D721Med (cell line): ENCODE results near the gene MARCHF3.
"Not testable (repeated sequence)": the region's sequence is repeated elsewhere in the genome, so short reads cannot be mapped to it uniquely, and the experiment has no call there.

Source experiments
- DNase-seq: peaks from one replicate; pipeline ENCODE4 v3.0.0; 2011; ENCODE audit warnings: low spot score; ENCODE audit not compliant: insufficient read length
- FAIRE-seq: peaks from 2 replicates; lab custom pipeline; 2011; peaks lifted over from hg19 to GRCh38; lab: Jason Lieb, UNC
- CTCF ChIP-seq: IDR thresholded peaks from 2 replicates; pipeline ENCODE4 v1.5.1; 2012; ENCODE audit warnings: mild to moderate bottlenecking, control low read depth; ENCODE audit not compliant: insufficient read depth; ENCODE audit errors: missing control alignments

Gene MARCHF3

GRCh38 chr5:126954981-126955380, 75.4 kb downstream of the MARCHF3 start:
- no peak for DNase-seq
- no peak for FAIRE-seq
- no peak for TF ChIP-seq CTCF

DNA sequence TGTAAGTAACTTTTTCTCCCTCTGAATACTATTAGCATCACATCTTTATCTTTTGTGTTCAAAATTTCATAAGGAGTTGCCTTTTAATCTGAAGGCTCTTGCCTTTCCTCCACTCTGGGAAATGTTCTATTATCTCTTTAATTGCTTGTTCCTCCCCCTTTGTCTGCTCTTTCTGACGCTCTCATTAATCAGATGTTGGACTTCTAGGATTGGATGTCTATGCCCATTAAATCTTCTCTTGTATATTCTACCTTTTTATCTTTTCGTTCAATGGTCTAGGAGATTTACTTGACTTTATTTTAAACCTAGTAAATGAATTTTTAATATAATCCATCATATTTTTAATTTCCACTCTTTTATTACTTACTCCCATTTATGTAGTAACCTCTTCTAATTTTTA, 76.7 kb downstream of the MARCHF3 start:
- DNase-seq: no peak

DNA sequence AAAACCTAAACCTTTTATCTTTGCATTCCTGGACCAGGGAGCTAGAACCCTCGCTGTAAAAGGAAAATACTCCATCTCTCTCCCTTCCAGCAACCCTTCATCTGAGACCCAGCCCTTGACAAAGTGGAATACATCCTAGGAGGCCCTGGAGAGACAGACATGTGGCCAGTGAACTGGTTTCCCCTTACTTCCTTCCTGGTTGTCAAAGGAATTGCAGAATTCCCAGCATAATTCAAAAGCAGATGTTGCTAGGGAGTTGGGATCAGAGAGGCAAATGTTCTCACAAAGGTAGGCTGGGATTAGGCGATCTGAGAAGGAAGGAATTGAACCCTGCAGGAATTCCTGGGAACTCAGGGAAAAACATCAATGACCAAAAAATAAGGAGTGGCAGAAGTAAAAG, 80.9 kb downstream of the MARCHF3 start:
- no peak for FAIRE-seq

More for the DNA sequence above, 76.7 kb downstream of the MARCHF3 start:
- no peak for TF ChIP-seq CTCF
- FAIRE-seq: no peak

GRCh38 chr5:126948453-126948852, 81.9 kb downstream of the MARCHF3 start:
- no peak for TF ChIP-seq CTCF
- no peak for FAIRE-seq
- DNase-seq: no peak

More for the DNA sequence above, 80.9 kb downstream of the MARCHF3 start:
- no peak for TF ChIP-seq CTCF
- DNase-seq: no peak

- TF ChIP-seq CTCF: no peak
- FAIRE-seq (no peak), DNase-seq (no peak)
Observed at GRCh38 chr5:126948011-126948355, 82.4 kb downstream of the MARCHF3 start.

DNA sequence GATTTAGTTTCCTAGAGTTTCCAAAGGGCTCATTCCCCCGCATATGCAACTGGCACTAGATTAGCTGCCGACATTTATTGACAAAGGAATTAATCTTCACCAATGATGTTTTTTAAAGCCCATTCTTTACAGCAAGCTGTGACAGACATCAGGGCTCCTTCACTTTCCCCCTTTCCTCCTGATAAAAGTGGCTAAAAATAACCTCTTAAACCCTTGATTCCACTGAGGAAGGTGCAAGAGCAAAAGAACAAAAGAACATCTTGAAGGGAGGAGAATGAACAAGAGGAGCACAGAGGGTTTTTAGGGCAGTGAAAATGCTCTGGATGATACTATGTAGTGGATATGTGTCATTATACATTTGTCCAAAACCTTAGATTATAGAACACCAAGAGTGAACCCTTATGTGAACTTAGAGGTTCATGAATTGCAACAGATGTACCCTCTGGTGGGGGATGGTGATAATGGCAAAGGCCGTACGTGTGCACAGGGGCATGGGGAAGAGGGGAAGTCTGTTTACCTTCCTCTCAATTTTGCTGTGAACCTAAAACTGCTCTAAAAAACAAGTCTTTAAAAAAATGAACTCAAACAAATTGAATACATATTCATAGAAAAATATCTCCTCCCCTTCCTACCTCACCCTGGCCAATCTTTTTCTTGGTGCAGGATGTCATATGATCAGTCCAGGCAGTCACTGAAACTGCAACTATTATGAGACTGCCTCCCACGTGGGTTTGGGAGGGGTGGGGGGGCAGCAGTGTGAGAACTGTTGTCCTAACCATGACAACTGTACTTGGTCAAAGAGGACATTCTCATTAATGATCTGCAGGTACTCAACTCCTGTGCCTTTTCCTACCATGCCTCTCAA, 83.0 kb downstream of the MARCHF3 start:
- DNase-seq (no peak), FAIRE-seq (no peak)
- TF ChIP-seq CTCF: no peak

GRCh38 chr5:126942908-126943307, 87.5 kb downstream of the MARCHF3 start:
- DNase-seq, FAIRE-seq: not testable (repeated sequence)
